Tibial artery (tissue), 4 donors: ENCODE measurements around the gene TDRD9.

Source experiments
- DNase-seq, 2 donors: peaks; one replicate each; pipeline ENCODE4 v3.0.0-alpha.2; 2019
- H3K27ac ChIP-seq, 2 donors: fragments of 200-600 bp; sonication (generic) in 1 of 2; 1 replicate in 1 of 2; 2 replicates in 1 of 2; pipeline ENCODE4 v1.5.1; 2018 to 2019; ENCODE audit warnings: mild to moderate bottlenecking in 1 of 2
- H3K27me3 ChIP-seq, 2 donors: fragments of 200-600 bp; sonication (generic) in 1 of 2; one replicate each; pipeline versions ENCODE4 v1.5.1 to v1.6.0; 2016 to 2019
- H3K36me3 ChIP-seq, 3 donors: fragments of 200-600 bp; sonication (generic) in 2 of 3; one replicate each; pipeline ENCODE4 v1.5.1; 2016 to 2019; ENCODE audit warnings: mild to moderate bottlenecking in 2 of 3
- H3K4me1 ChIP-seq, 4 donors: fragments of 200-600 bp; sonication (generic) in 2 of 4; 1 replicate in 3 of 4; 2 replicates in 1 of 4; pipeline ENCODE4 v1.5.1; 2016 to 2019
- H3K4me3 ChIP-seq, 2 donors: fragments of 200-600 bp; sonication (generic) in 1 of 2; 1 replicate in 1 of 2; 2 replicates in 1 of 2; pipeline ENCODE4 v1.5.1; 2018 to 2019; ENCODE audit warnings: mild to moderate bottlenecking in 2 of 2
- H3K9me3 ChIP-seq, 3 donors: fragments of 200-600 bp; sonication (generic) in 1 of 3; one replicate each; pipeline ENCODE4 v1.5.1; 2016 to 2019
- CTCF ChIP-seq, 2 experiments: fragments of 200-600 bp in 1 of 2; fragments of 450-650 bp in 1 of 2; IDR thresholded peaks; one replicate each; pipeline ENCODE4 v1.5.1; 2017 to 2019; ENCODE audit warnings: antibody characterized with exemption in 2 of 2, mild to moderate bottlenecking in 1 of 2, moderate library complexity in 1 of 2
- intact Hi-C: fragments of 100-400 bp; cut with DNase I; formaldehyde crosslinking; loops from one replicate; pipeline ENCODE4 v1.15.0; 2023; ENCODE audit warnings: low total_unique reads

TDRD9 gene

GRCh38 chr14:103899833-103900232 lies 28.4 kb upstream of the TDRD9 start:
- H3K27me3 ChIP-seq = peaks cover 0 to 18% of the 10 kb centered on the region in 2 donors
- TF ChIP-seq CTCF (IDR thresholded peaks at IDR 0.05) = no peak
- no peak overlapping the region for H3K4me3 ChIP-seq
- no peaks in the 10 kb centered on the region for H3K36me3 ChIP-seq
- H3K4me1 ChIP-seq = no peaks in the 10 kb centered on the region
- H3K27ac ChIP-seq = no peak overlapping the region
- no peak for DNase-seq
- intact Hi-C loops = no loop called here
- H3K9me3 ChIP-seq = no peaks in the 10 kb centered on the region

GRCh38 chr14:103904493-103905107 lies 23.7 kb upstream of the TDRD9 start:
- H3K36me3 ChIP-seq = no peaks in the 10 kb centered on the region
- no peaks in the 10 kb centered on the region for H3K9me3 ChIP-seq
- no peak overlapping the region for H3K27ac ChIP-seq
- H3K27me3 ChIP-seq = peaks cover 0 to 10% of the 10 kb centered on the region in 2 donors
- no peak overlapping the region for H3K4me3 ChIP-seq
- no peak for TF ChIP-seq CTCF (IDR thresholded peaks at IDR 0.05)
- DNase-seq = no peak
- no peaks in the 10 kb centered on the region for H3K4me1 ChIP-seq
- intact Hi-C loops = no loop called here

GRCh38 chr14:103905842-103906456 lies 22.3 kb upstream of the TDRD9 start:
- no peak for DNase-seq
- TF ChIP-seq CTCF (IDR thresholded peaks at IDR 0.05) = no peak
- intact Hi-C loops = no loop called here

GRCh38 chr14:103908580-103908979 lies 19.7 kb upstream of the TDRD9 start:
- no peak for TF ChIP-seq CTCF (IDR thresholded peaks at IDR 0.05)
- H3K27ac ChIP-seq = no peak overlapping the region
- H3K36me3 ChIP-seq = peaks cover 21 to 28% (median 25%) of the 10 kb centered on the region in 3 donors
- intact Hi-C loops = no loop called here
- H3K27me3 ChIP-seq = peaks cover 0 to 3% of the 10 kb centered on the region in 2 donors
- no peak for DNase-seq
- H3K4me3 ChIP-seq = no peak overlapping the region
- H3K9me3 ChIP-seq = no peaks in the 10 kb centered on the region
- peaks cover 3 to 10% (median 7%) of the 10 kb centered on the region in 4 donors for H3K4me1 ChIP-seq

More at GRCh38 chr14:103905842-103906456, 22.3 kb upstream of the TDRD9 start:
- H3K36me3 ChIP-seq = peaks cover 0 to 2% (median 0%) of the 10 kb centered on the region in 3 donors
- no peak overlapping the region for H3K27ac ChIP-seq
- H3K27me3 ChIP-seq = peaks cover 0 to 3% of the 10 kb centered on the region in 2 donors
- H3K9me3 ChIP-seq = no peaks in the 10 kb centered on the region
- peaks cover 3 to 10% (median 7%) of the 10 kb centered on the region in 4 donors for H3K4me1 ChIP-seq
- H3K4me3 ChIP-seq = no peak overlapping the region

GRCh38 chr14:103909531-103910261 lies 18.6 kb upstream of the TDRD9 start:
- intact Hi-C loops = loop anchor here (5.0 kb wide), 2 partner anchors 97 to 332 kb away; no protein-coding TSS in a partner anchor
- no peak overlapping the region for H3K27ac ChIP-seq

More at GRCh38 chr14:103909531-103910261, 18.6 kb upstream of the TDRD9 start:
- H3K4me1 ChIP-seq = peaks cover 3 to 10% (median 7%) of the 10 kb centered on the region in 4 donors
- H3K4me3 ChIP-seq = no peak overlapping the region
- peaks cover 31 to 39% (median 36%) of the 10 kb centered on the region in 3 donors for H3K36me3 ChIP-seq
- no peak for DNase-seq
- no peak for TF ChIP-seq CTCF (IDR thresholded peaks at IDR 0.05)
- no peaks in the 10 kb centered on the region for H3K9me3 ChIP-seq
- peaks cover 0 to 3% of the 10 kb centered on the region in 2 donors for H3K27me3 ChIP-seq
